ENCODE data around the gene MANEAL.
A peak's percentile ranks its signal among the peaks of the same experiment; 100 is the strongest.

The MANEAL gene

DNA sequence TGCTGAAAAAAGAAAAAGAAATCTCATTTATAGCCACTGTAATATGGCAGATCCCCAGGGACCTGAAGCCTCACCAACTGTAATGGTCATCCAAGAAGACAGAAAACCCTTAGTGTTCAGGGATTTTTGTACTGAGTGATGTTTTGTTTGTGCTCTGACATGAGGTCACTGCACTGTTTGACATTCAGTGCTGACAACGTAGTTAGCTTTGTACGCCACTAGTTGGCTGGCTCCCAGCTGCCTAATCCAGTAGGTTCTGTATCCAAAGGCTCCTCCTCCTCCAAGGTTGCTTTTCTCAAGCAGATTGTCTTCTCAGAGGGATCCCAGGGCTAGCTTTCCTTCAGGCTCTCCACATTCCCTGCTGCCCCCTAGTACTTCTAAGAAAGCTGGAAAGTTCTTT, 23.8 kb downstream of the MANEAL start:
- intact Hi-C loops (cut with DNase I) = no loop called here
- peak in 41 of 42 donors; percentile 39 to 89 (median 73) for DNase-seq

DNA sequence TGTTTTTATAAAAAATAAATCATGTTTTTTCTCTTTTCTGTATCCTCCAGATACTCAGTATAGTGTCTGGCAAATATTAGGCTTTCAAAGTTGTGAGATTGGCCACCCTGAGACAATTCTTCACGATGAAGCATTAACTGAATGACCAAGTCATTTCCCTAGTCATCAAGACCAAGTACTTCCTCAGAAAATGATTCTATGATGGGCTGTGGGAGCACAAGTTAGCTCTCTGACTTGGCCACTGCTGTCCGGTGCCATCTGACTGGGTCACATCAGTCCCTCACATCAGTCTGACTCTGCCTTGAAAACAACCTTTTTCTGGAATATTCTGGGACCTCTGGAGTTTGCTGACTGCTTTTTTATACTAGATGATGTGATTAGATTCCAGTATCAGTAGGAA, 27.8 kb downstream of the MANEAL start:
- intact Hi-C loops (cut with DNase I) = no loop called here
- DNase-seq = no peak

DNA sequence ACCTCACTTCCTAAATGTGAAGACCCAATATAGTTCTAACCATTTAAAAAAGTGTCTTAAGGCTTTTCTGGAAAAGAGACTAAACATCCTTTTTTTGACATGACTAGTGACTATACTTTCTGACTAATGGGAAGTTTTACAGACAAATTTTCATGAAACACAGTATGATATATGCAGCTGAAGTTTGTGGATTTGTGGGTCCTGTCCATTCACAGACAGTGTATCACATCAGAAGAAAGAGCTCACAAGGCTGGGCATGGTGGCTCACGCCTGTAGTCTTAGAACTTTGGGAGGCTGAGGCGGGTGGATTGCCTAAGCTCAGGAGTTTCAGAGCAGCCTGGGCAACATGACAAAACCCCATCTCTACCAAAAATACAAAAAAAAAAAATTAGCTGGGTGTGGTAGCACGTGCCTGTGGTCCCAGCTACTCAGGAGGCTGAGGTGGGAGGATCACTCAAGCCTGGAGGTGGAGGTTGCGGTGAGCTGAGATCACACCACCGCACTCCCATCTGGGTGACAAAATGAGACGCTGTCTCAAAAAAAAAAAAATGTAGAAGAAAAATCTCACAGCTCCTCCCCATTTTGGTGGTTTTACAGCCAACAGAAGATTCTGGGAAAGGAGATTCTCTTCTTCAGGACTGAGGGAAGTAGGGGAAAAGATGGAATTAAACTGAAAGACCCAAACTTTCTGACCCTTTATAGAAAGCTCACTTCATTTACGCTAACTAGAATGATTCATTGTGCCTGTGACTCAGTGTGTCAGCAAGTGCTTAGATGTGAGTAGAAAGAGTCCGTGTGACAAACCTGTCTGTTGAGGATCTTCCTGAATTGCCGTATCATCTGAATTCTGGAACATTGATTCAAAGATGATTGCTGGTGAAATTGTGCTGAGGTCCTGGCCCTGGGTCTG, 29.5 kb downstream of the MANEAL start:
- DNase-seq = peak in 7 of 42 donors; percentile 8 to 48 (median 39)
- intact Hi-C loops (cut with DNase I) = no loop called here

DNA sequence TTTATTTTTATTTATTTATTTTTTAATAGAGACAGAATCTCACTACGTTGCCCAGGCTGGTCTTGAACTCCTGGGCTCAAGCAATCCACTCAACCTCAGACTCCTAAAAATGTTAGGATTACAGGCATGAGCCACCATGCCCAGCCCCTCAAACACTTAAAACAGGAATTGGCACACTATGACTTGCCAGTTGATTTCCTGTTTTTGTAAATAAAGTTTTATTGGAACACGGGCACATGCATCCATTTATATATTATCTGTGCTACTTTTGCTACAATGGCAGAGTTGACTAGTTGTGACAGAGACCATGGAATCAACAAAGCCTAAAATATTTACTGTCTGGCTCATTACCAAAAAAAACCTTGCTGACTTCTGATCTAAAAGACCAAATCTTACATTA, 30.4 kb downstream of the MANEAL start:
- intact Hi-C loops (cut with DNase I) = no loop called here
- DNase-seq = no peak

DNA sequence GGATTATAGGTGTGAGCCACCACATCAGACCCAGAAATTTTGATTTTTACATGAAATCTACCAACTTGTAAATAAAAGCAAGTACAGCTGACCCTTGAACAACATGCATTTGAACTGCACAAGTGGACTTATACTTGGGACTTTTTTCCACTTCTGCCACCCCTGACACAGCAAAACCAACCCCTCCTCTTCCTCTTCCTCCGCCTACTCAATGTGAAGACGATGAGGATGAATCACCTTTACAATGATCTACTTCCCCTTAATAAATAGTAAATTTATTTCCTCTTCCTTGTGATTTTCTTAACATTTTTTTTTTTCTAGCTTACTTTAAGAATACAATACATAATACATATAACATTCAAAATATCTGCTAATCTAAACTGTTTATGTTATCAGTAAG, 31.9 kb downstream of the MANEAL start:
- intact Hi-C loops (cut with DNase I) = no loop called here
- no peak for DNase-seq

DNA sequence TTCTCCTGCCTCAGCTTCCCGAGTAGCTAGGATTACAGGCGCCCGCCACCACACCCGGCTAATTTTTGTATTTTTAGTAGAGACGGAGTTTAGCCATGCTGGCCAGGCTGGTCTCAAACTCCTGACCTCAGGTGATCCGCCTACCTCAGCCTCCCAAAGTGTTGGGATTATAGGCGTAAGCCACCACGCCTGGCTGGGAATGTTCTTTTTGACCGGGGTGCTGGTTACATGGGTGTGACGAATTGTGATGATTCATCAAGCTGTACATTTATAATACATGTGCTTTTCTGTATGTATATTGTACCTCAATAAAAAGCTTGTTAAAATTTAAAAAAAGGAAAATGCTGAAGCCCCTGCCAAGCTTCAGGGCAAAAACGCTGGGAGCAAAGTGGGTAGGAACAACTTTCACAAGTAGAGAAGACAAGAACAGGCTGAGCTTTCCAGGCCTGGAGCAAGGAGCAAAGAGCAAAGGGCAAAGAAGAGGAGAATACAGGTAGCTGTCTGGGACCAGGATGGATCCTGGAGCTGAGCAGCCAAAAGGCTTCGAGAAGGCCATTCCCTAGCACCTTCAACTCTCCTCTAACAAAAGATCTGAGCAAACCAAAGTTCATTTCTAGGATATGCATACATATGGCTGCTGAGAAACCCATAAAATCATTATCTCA, 34.9 kb downstream of the MANEAL start:
- intact Hi-C loops (cut with DNase I) = no loop called here

DNA sequence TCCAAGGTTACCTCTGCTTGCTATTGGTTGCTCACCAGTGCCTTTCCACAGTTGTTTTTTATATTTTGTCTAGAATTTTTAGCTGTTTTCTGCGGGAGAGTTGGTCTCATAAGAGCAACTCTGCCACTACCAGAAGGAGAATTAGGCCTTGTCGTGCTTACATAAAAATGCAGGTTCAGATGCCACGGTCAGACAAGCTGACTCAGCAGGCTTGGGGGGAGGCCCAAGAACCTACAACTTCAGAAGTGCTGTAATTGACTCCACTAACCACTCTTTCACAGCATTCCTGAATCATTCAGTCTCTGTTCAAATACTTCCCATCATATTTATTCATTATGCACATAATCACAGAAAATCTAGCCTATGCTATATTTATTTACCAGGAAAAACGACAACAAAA, 37.5 kb downstream of the MANEAL start:
- no peak for DNase-seq
- intact Hi-C loops (cut with DNase I) = no loop called here

More for the DNA sequence above, 34.9 kb downstream of the MANEAL start:
- DNase-seq = no peak

DNA sequence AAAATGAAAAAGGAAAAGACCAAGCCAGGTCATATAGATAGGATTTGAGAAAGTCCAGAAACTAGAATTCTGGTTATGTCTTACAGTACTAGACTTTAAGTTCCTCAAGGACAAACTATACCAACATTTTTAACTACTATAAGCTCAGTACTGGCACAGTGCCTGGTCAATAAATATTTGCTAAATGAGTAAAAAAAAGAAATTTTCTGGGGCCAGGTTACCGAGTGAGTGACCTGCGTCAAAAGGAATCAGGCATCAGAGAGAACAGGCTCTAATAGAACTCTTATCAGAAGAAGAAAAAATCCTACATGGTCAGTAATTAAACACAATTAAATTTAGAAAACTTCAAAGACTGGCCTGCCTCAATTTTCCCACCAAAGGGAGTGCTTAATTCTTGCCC, 38.2 kb downstream of the MANEAL start:
- intact Hi-C loops (cut with DNase I) = no loop called here
- no peak for DNase-seq

DNA sequence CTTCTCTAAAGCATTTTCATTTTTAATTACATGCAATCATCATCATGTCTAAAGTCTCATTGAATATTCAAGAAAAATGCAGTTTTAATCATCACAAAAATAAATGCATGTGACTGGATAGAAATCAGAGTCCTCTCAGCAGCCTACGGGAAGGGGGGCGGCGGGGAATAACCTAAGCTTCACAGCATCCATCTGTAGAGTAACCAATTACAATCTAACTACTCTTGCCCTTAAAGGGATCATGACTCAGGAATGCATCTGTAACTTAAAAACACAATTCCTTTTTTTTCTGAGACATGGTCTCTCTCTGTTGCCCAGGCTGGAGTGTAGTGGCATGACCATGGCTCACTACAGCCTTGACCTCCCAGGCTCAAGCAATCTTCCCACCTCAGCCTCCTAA, 43.1 kb downstream of the MANEAL start:
- intact Hi-C loops (cut with DNase I) = no loop called here
- no peak for DNase-seq

DNA sequence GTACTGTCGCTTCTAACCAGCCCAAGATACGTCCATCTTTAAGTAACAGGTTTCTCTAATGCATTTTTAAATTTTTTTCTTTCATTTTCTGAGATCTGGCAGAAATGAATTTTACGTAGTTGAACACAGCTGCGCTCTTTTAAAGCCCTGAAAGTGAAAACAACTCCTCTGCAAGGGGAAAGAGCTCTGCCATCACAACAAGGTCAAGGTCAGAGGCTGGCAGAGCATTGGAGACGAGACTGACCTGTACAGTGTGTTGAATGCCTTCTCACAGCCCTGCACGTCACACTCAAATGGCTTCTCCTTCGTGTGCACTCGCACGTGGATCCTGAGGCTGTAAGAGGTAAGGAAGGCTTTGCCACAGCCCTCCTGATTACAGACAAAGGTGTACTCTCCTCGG, 46.0 kb downstream of the MANEAL start:
- intact Hi-C loops (cut with DNase I) = no loop called here

DNA sequence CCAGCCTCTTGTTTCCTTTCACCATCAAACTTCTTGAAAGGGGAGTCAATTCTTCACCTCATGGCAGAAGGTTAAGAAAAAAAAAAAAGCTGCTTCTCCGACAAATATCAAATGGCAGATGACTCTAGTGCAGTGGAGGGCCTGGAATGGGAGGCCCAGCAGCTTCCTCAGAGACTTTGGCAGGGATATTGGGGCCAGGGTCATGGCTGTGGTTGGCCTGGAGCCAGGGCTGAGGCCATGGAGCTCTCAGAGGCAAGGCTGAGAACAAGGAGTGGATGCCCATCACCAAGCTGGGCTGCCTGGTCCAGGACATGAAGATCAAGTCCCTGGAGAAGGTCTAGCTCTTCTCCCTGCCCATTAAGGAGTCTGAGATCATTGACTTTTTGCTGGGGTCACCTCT, 47.1 kb downstream of the MANEAL start:
- intact Hi-C loops (cut with DNase I) = no loop called here

More for the DNA sequence above, 46.0 kb downstream of the MANEAL start:
- DNase-seq = no peak

DNA sequence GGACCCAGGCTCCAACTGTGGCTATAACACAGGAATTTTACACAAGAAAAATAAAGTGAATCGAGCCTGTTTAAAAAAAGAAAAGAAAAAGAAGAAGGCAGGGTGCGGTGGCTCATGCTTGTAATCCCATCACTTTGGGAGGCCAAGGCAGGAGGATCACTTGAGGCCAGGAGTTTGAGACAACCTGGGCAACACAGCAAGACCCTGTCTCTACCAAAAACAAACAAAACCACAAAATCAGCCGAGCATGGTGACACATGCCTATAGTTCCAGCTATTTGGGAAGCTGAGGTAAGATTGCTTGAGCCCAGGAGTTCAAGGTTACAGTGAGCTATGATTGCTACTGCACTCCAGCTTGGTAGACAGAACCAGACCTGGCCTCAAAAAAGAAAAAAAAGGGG, 48.0 kb downstream of the MANEAL start:
- intact Hi-C loops (cut with DNase I) = no loop called here
- DNase-seq = no peak

More for the DNA sequence above, 47.1 kb downstream of the MANEAL start:
- DNase-seq = no peak

DNA sequence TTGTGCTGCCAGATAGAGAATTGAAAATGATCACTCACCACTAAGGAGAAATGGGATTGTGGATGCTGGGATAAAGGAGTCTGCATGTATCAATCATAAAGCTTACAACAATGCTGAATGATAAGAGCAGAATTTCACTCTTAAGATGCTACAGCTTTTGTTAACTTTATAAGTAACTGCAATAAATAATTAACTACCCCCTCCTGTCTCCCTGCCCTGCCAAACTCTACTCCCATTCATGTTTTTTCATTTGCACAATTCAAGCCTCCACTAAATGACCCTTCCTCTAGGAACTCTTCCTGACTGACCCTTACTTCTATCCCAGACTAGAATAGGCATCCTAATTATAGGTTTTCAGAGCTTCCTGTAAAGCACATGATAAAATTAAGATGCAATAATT, 50.9 kb downstream of the MANEAL start:
- no peak for DNase-seq
- intact Hi-C loops (cut with DNase I) = no loop called here

DNA sequence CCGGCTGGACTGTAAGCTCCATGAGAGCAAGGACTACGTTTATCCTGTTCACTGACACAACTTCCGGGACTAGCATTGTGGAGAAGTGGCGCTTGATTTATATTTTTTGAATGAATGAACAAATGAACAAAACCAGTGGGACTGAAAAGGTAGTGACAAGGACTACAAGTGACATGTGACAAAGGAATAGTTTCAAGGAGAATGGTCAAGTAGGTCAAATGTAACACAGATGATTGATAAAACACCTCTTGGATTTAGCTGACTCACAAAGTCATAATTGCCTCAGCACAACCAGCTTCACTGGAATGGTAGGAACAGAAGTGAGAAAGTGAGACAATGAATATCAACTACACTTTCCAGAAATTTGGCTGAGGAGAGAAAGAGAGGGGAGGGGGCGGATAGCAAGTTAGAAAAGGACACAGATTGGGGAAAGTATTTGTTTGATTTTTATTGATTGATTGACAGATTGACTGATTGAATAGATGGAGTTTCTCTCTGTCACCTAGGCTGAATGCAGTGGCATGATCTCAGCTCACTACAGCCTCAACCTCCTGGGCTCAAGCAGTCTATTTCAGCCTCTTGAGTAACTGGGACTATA, 51.5 kb downstream of the MANEAL start:
- intact Hi-C loops (cut with DNase I) = no loop called here
- DNase-seq = no peak

DNA sequence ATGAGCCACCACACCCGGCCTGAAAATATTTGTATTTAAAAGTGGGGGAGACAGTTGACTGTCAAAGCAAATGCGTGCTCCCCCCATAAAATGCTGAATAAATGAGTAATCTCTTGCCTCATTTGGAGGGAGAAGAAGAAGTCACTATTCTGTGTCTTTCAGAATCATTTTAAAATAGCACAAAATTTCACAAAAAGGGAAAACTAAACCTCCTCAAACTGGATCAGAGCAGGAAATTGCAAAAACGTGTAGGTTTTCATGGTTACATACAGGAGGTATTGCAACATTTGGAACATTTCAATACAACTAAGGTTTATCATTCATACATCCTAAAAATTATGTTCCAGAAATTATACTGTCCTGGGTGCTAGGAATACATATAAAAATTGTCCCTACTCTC, 52.1 kb downstream of the MANEAL start:
- no peak for DNase-seq
- intact Hi-C loops (cut with DNase I) = no loop called here

DNA sequence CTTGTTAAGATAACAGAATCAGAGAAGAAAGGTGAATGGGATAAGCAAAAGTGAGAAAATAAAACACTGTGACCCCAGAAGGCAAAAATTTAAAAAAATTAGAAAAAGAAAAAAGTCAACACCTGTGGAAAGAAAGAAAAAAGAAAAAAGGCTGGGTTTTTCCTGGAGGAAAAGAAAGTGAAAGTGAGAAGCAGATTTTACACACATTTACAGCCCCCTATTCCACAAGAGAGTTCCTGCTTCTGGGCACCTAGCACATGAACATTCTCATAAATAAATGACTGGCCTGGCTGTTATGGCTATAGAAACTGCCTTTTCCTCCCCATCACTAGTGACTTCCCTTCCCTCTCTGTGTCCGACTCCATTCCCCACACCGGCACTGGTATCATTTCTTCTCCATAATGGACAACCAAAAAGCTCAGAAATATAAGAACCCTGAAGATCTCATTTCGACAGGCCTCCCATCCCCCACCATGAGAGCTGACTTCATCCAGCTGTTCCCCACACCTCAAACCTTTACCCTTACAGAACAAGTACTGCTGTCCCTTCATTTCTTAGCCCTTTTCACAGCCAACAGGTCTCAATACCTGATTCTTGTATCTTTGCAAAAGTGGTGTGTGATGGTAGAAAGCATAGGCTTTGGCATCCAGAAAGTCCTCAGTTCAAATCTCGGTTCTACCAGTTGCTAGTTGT, 53.1 kb downstream of the MANEAL start:
- DNase-seq = no peak
- intact Hi-C loops (cut with DNase I) = no loop called here

DNA sequence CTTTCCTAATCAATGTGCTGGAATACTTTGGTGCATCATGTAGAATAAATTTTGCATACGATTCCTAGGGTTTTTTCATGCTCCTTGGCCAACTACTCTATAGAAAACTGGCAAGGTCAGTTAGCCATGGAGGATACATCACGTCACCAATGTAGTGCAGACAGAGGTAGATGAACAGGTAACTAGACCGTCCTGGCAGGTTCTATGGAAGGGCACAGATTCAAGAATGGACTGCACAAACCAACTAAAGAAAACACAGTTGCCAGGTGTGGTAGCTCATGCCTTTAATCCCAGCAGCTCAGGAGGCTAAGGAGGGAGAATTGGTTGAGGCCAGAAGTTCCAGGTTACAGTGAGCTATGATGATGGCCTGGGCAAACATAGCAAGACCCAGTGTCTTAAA, 55.8 kb downstream of the MANEAL start:
- intact Hi-C loops (cut with DNase I) = no loop called here
- no peak for DNase-seq

DNA sequence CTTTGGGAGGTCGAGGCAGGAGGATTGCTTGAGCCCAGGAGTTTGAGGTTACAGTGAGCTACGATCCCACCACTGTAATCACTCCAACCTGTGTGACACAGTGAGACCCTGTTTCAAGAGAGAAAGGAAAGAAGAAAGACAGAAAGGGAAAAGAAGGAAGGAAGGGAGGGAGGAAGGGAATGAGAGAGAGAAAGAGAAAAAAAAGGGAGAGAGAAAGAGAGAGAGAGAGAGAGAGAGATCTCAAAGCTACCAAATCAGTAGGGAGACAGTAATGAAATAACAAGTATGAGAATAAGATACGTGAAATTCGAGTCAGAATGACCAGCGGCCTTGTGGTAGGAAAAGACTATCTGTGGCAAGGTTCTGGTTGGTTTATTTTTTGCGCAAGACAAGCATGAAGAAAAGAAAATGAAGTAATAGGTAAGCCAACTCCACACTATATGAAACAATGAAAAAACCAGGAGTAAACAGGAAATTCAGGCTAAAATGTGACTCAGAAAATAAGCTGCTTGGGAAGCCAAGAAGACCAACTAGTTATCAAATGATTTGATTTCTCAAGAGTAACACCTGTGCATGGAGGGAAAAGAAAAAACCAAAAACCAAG, 56.8 kb downstream of the MANEAL start:
- DNase-seq = no peak
- intact Hi-C loops (cut with DNase I) = no loop called here
